Immature natural killer cell (primary cell): ENCODE results near the gene SEC61A1. TPM values are rescaled to one million over a fixed set of nuclear protein-coding genes. Genes with fewer than 3 reads are reported as not detected.

Experiments used
- DNase-seq, 3 donors: peaks; one replicate each; pipeline ENCODE4 v3.0.0; 2022; ENCODE audit warnings: mixed read lengths in 1 of 3
- H3K27ac Mint-ChIP-seq, 6 donors: one replicate each; pipeline ENCODE4 v1.8.0; 2020; ENCODE audit warnings: mixed read lengths in 6 of 6, mild to moderate bottlenecking in 5 of 6, inconsistent platforms in 4 of 6, moderate library complexity in 3 of 6
- H3K27me3 Mint-ChIP-seq, 3 donors: one replicate each; pipeline ENCODE4 v1.8.0; 2020 to 2021; ENCODE audit warnings: low read depth in 3 of 3, mild to moderate bottlenecking in 3 of 3, mixed read lengths in 3 of 3, moderate library complexity in 3 of 3, inconsistent platforms in 1 of 3
- H3K36me3 Mint-ChIP-seq, 3 donors: one replicate each; pipeline ENCODE4 v1.8.0; 2020; ENCODE audit warnings: mixed read lengths in 3 of 3, inconsistent platforms in 2 of 3, mild to moderate bottlenecking in 2 of 3
- H3K4me1 Mint-ChIP-seq, 2 donors: one replicate each; pipeline ENCODE4 v1.8.0; 2020; ENCODE audit warnings: inconsistent platforms in 2 of 2, mild to moderate bottlenecking in 2 of 2, mixed read lengths in 2 of 2, moderate library complexity in 1 of 2
- H3K4me3 Mint-ChIP-seq, 5 donors: one replicate each; pipeline ENCODE4 v1.8.0; 2020; ENCODE audit warnings: mild to moderate bottlenecking in 5 of 5, mixed read lengths in 5 of 5, inconsistent platforms in 3 of 5, moderate library complexity in 3 of 5
- H3K9me3 Mint-ChIP-seq, 6 donors: one replicate each; pipeline ENCODE4 v1.8.0; 2020; ENCODE audit warnings: mild to moderate bottlenecking in 6 of 6, mixed read lengths in 6 of 6, inconsistent platforms in 4 of 6, moderate library complexity in 3 of 6
- polyA plus RNA-seq, 3 donors: library from polyadenylated mRNA; unstranded; fragments of 300-500 nt; fragmentation: Illumina TruSeq; gene quantifications; one replicate each; pipeline ENCODE4 v1.2.3, GENCODE V29; 2021

SEC61A1 gene
- polyA plus RNA-seq, 3 donors from 2014 or later, result 107 to 195 (median 172) TPM

- Mint-ChIP-seq H3K9me3 (peaks cover 0 to 2% (median 0%) of the 10 kb centered on the region in 6 donors), H3K4me1 (peaks cover 1 to 32% of the 10 kb centered on the region in 2 donors), H3K4me3 (no peak overlapping the region), H3K27me3 (peaks cover 0 to 2% (median 0%) of the 10 kb centered on the region in 3 donors), H3K36me3 (peaks cover 29 to 55% (median 42%) of the 10 kb centered on the region in 3 donors), H3K27ac (no peak overlapping the region)
- no peak for DNase-seq
These were observed 14.4 kb downstream of the SEC61A1 start for GRCh38 chr3:128066676-128067075.

GRCh38 chr3:128067489-128067888 lies 15.3 kb downstream of the SEC61A1 start:
- DNase-seq, result no peak
- H3K36me3 Mint-ChIP-seq, result peaks cover 23 to 47% (median 36%) of the 10 kb centered on the region in 3 donors
- H3K4me1 Mint-ChIP-seq, result peaks cover 0 to 24% of the 10 kb centered on the region in 2 donors
- H3K9me3 Mint-ChIP-seq, result peaks cover 0 to 2% (median 0%) of the 10 kb centered on the region in 6 donors
- H3K27me3 Mint-ChIP-seq, result peaks cover 0 to 2% (median 0%) of the 10 kb centered on the region in 3 donors
- no peak overlapping the region for H3K27ac Mint-ChIP-seq
- H3K4me3 Mint-ChIP-seq, result no peak overlapping the region

GRCh38 chr3:128068156-128068620 lies 16.0 kb downstream of the SEC61A1 start:
- peak overlapping the region in 4 of 6 donors; percentile 8 to 57 (median 46) for H3K27ac Mint-ChIP-seq
- peaks cover 23 to 46% (median 35%) of the 10 kb centered on the region in 3 donors for H3K36me3 Mint-ChIP-seq
- peak; percentile 22 to 45 (median 31) for DNase-seq
- peaks cover 0 to 2% (median 0%) of the 10 kb centered on the region in 3 donors for H3K27me3 Mint-ChIP-seq
- H3K4me1 Mint-ChIP-seq, result peaks cover 0 to 22% of the 10 kb centered on the region in 2 donors
- no peak overlapping the region for H3K4me3 Mint-ChIP-seq
- H3K9me3 Mint-ChIP-seq, result peaks cover 0 to 2% (median 0%) of the 10 kb centered on the region in 6 donors

GRCh38 chr3:128069271-128069670 lies 17.0 kb downstream of the SEC61A1 start:
- Mint-ChIP-seq H3K36me3 (peaks cover 18 to 40% (median 30%) of the 10 kb centered on the region in 3 donors), H3K4me1 (peaks cover 0 to 16% of the 10 kb centered on the region in 2 donors)

GRCh38 chr3:128070898-128071591 lies 18.8 kb downstream of the SEC61A1 start:
- peaks cover 0 to 7% (median 4%) of the 10 kb centered on the region in 3 donors for H3K27me3 Mint-ChIP-seq
- H3K9me3 Mint-ChIP-seq, result no peaks in the 10 kb centered on the region
- no peak overlapping the region for H3K27ac Mint-ChIP-seq
- peaks cover 18 to 29% (median 20%) of the 10 kb centered on the region in 3 donors for H3K36me3 Mint-ChIP-seq
- H3K4me1 Mint-ChIP-seq, result peaks cover 9 to 15% of the 10 kb centered on the region in 2 donors
- no peak overlapping the region for H3K4me3 Mint-ChIP-seq
- DNase-seq, result no peak

More at GRCh38 chr3:128069271-128069670, 17.0 kb downstream of the SEC61A1 start:
- Mint-ChIP-seq H3K27ac (no peak overlapping the region), H3K9me3 (no peaks in the 10 kb centered on the region), H3K27me3 (peaks cover 0 to under 1% (median 0%) of the 10 kb centered on the region in 3 donors), H3K4me3 (no peak overlapping the region)
- DNase-seq, result no peak

GRCh38 chr3:128071771-128072453 lies 19.7 kb downstream of the SEC61A1 start:
- DNase-seq, result no peak
- Mint-ChIP-seq H3K4me3 (no peak overlapping the region), H3K36me3 (peaks cover 18 to 28% (median 19%) of the 10 kb centered on the region in 3 donors), H3K9me3 (no peaks in the 10 kb centered on the region), H3K4me1 (peaks cover 14 to 15% of the 10 kb centered on the region in 2 donors), H3K27ac (no peak overlapping the region), H3K27me3 (peaks cover 0 to 12% (median 4%) of the 10 kb centered on the region in 3 donors)

- Mint-ChIP-seq H3K27me3 (peaks cover 0 to 13% (median 9%) of the 10 kb centered on the region in 3 donors), H3K9me3 (no peaks in the 10 kb centered on the region), H3K27ac (no peak overlapping the region), H3K4me1 (peaks cover 15 to 17% of the 10 kb centered on the region in 2 donors), H3K36me3 (peaks cover 11 to 21% (median 12%) of the 10 kb centered on the region in 3 donors), H3K4me3 (no peak overlapping the region)
- DNase-seq, result no peak
These were observed 20.4 kb downstream of the SEC61A1 start for GRCh38 chr3:128072454-128073184.

GRCh38 chr3:128073185-128073725 lies 21.0 kb downstream of the SEC61A1 start:
- DNase-seq, result no peak
- H3K27me3 Mint-ChIP-seq, result peaks cover 0 to 15% (median 10%) of the 10 kb centered on the region in 3 donors
- peak overlapping the region in 1 of 6 donors; percentile 69 for H3K27ac Mint-ChIP-seq
- H3K4me1 Mint-ChIP-seq, result peaks cover 12 to 19% of the 10 kb centered on the region in 2 donors
- H3K36me3 Mint-ChIP-seq, result peaks cover 6 to 15% (median 15%) of the 10 kb centered on the region in 3 donors
- H3K4me3 Mint-ChIP-seq, result no peak overlapping the region
- no peaks in the 10 kb centered on the region for H3K9me3 Mint-ChIP-seq

- peaks cover 0 to 15% (median 13%) of the 10 kb centered on the region in 3 donors for H3K27me3 Mint-ChIP-seq
- H3K36me3 Mint-ChIP-seq, result peaks cover 3 to 15% (median 12%) of the 10 kb centered on the region in 3 donors
- peaks cover 10 to 19% of the 10 kb centered on the region in 2 donors for H3K4me1 Mint-ChIP-seq
- DNase-seq, result no peak
- no peaks in the 10 kb centered on the region for H3K9me3 Mint-ChIP-seq
- H3K27ac Mint-ChIP-seq, result peak overlapping the region in 1 of 6 donors; percentile 69
- H3K4me3 Mint-ChIP-seq, result no peak overlapping the region
These were observed 21.6 kb downstream of the SEC61A1 start for GRCh38 chr3:128073807-128074206.

- Mint-ChIP-seq H3K36me3 (peaks cover 6 to 23% (median 16%) of the 10 kb centered on the region in 3 donors), H3K27ac (peak overlapping the region in 3 of 6 donors; percentile 55 to 66 (median 63)), H3K27me3 (peaks cover 4 to 16% (median 15%) of the 10 kb centered on the region in 3 donors), H3K9me3 (no peaks in the 10 kb centered on the region), H3K4me3 (peak overlapping the region; percentile 71 to 79 (median 78)), H3K4me1 (peaks cover 10 to 19% of the 10 kb centered on the region in 2 donors)
- DNase-seq, result no peak
These were observed 22.7 kb downstream of the SEC61A1 start for GRCh38 chr3:128074851-128075521.

- Mint-ChIP-seq H3K9me3 (no peaks in the 10 kb centered on the region), H3K4me3 (peak overlapping the region; percentile 71 to 79 (median 78)), H3K27ac (peak overlapping the region in 2 of 6 donors; percentile 40 to 66), H3K4me1 (peaks cover 10 to 19% of the 10 kb centered on the region in 2 donors), H3K36me3 (peaks cover 3 to 25% (median 17%) of the 10 kb centered on the region in 3 donors), H3K27me3 (peaks cover 4 to 16% (median 15%) of the 10 kb centered on the region in 3 donors)
- DNase-seq, result peak; percentile 82 to 85 (median 84)
These were observed 23.6 kb downstream of the SEC61A1 start for GRCh38 chr3:128075522-128076482.
